GM12873 (cell line): ENCODE results near the gene CES2.

Experiments
- TF ChIP-seq, protein P1 (sequence below): IDR thresholded peaks from 2 replicates; pipeline ENCODE4 v1.5.1; 2012; ENCODE audit warnings: low read depth, mild to moderate bottlenecking, moderate library complexity, low read length, control low read depth; ENCODE audit not compliant: insufficient read depth; ENCODE audit errors: missing control alignments

CES2 gene

DNA sequence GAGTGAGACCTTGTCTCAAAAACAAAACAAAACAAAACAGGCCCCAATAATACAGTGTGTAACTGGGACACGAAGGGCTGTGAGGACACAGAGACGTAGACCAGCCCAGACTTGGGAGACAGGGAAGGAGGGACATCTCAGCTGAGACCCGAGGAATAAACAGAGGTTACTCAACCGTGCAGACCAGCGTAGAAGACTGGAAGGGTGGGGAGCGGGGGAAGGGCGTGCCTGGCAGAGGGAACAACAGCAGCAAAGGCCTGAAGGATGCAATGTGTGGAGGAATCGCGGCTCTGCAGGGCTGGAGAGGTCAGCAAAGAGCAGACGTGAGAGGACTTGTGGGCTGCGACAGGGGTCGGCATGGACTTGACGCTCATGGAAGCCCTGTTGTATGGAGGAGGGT, 41.4 kb downstream of the CES2 start:
- TF ChIP-seq, protein P1, sequence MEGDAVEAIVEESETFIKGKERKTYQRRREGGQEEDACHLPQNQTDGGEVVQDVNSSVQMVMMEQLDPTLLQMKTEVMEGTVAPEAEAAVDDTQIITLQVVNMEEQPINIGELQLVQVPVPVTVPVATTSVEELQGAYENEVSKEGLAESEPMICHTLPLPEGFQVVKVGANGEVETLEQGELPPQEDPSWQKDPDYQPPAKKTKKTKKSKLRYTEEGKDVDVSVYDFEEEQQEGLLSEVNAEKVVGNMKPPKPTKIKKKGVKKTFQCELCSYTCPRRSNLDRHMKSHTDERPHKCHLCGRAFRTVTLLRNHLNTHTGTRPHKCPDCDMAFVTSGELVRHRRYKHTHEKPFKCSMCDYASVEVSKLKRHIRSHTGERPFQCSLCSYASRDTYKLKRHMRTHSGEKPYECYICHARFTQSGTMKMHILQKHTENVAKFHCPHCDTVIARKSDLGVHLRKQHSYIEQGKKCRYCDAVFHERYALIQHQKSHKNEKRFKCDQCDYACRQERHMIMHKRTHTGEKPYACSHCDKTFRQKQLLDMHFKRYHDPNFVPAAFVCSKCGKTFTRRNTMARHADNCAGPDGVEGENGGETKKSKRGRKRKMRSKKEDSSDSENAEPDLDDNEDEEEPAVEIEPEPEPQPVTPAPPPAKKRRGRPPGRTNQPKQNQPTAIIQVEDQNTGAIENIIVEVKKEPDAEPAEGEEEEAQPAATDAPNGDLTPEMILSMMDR, result no peak

DNA sequence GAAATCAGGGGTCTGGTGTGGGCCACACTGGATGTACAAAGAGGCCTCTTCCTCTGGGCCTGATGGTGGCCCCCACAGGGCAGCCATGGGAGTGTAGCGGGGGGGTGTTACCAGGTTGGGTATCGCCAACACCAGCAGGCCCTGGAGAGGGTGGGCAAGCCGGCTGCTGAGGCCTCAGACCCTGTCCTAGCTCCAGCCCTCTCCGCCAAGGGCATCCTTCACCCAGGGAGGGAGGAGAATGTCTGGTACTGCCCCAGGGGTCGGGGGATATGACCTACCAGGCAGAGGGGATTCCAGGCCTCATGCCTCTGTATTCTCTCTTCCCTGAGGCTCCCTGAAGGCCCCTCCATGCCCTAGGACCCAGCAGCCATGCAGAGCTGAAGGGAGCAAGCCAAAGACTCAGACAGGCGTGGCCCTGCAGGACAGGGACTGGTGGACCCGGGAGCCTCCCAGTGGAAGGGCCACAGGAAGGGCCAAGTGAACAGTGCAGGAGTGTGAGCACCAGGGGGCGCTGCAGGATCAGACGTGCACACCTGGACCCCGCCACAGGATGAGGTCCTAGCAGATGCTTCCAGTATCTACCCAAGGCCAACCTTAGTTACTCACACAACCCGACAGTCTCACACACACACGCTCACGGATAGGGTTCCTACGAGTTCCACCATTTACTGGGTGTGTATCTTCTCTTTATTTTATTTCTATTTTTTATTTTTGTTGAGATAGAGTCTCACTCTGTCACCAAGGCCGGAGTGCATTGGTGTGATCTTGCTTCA, 42.2 kb downstream of the CES2 start:
- TF ChIP-seq, protein P1, result peak; percentile 98

DNA sequence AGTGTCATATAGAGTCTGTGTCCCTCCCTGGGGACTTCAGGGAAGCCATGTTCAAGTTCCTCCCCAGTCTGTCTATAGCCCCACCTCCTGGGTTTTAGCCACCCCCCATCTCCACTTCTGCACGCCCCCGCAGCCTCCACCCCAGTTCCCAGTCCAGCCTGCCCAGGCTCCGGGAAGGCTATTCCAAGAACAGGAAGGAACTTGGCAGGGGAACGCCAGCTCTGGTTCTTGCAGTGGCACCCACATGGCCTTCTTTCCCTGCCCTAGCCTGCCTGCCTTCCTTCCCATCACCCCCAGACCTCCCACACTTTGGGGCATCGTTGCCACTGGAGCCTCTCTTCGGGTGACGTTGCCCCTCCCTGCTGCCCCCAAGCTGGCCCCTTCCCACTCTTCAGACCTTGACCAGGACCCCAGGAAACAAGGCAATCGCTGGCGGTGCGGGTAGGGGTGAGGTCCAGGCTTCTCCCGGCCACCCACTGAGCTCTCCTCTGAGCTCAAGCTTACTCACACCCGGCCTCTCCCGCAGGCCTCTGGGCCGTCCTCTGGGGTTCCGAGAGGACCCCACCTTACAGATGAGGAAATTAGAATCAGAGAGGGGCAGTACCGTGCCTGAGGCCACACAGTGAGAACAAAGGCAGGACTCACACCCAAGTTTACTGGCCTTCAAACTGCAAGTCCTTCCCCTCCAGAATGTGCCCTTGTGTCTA, 43.8 kb downstream of the CES2 start:
- TF ChIP-seq, protein P1, result no peak

DNA sequence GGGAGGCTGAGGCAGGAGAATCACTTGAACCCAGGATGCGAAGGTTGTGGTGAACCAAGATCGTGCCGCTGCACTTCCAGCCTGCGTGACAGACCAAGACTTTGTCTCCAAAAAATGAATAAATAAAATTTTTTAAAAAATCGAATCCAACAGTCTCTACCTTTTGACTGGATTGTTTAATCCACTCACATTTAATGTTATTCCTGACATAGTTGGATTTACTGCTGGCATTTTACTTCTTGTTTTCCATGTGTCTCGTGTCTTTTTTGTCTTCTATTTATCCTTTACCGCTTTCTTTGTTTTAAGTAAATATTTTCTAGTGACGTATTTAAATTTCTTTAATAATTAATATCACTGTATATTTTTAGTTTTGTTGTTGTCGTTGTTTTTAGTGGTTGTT, 47.7 kb downstream of the CES2 start:
- TF ChIP-seq, protein P1, result no peak

GRCh38 chr16:66984892-66985311, 49.6 kb downstream of the CES2 start:
- TF ChIP-seq, protein P1, result no peak

DNA sequence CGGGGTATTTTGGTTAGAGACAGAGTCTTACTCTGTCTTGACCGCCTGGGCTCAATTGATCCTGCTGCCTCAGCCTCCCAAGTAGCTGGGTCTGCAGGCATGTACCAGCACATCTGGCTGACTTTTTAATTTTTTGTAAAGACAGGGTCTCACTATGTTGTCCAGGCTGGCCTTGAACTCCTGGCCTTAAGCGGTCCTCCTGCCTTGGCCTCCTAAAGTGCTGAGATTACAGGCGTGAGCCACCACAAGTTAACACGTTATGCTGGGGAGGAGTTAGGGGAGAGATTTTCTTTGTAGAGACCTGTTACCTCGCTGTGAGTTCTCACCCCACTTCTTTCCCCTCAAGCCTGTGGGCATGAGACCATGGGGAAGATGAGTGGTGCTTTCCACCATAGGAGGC, 51.2 kb downstream of the CES2 start:
- TF ChIP-seq, protein P1, result no peak

- TF ChIP-seq, protein P1, result no peak
These were observed 53.0 kb downstream of the CES2 start, which contains the start of gene CES4A for GRCh38 chr16:66988197-66988788. Gene CES4A (plus strand): TSS chr16:66988589. CDS start chr16:66988773, 184 bp downstream.
